Activated gamma-delta T cell treated with Interleukin-2 at 50 U/mL for 16 hours (primary cell): ENCODE data around the gene DISP3.

ENCODE experiments used
- DNase-seq: peaks from one replicate; pipeline ENCODE4 v3.0.0-alpha.2; 2020

DISP3 gene

GRCh38 chr1:11478571-11479374 is at the start of gene DISP3:
Gene DISP3 (plus strand): TSS chr1:11479155. CDS start chr1:11500993, 21,838 bp downstream.
- DNase-seq: peak; percentile 57

- DNase-seq: no peak
Measured at GRCh38 chr1:11429226-11429625, 49.7 kb upstream of the DISP3 start.

- no peak for DNase-seq
Measured at GRCh38 chr1:11429935-11430334, 49.0 kb upstream of the DISP3 start.

- DNase-seq: no peak
Measured at GRCh38 chr1:11431941-11432507, 46.9 kb upstream of the DISP3 start.

- DNase-seq: no peak
Measured at GRCh38 chr1:11432526-11432925, 46.4 kb upstream of the DISP3 start.

GRCh38 chr1:11434501-11434900 is 44.5 kb upstream of the DISP3 start:
- DNase-seq: no peak

- DNase-seq: no peak
Measured at GRCh38 chr1:11434926-11435325, 44.0 kb upstream of the DISP3 start.

- no peak for DNase-seq
Measured at GRCh38 chr1:11438996-11439395, 40.0 kb upstream of the DISP3 start.

- no peak for DNase-seq
Measured at GRCh38 chr1:11441211-11441952, 37.6 kb upstream of the DISP3 start.

- no peak for DNase-seq
Measured at GRCh38 chr1:11443043-11443442, 35.9 kb upstream of the DISP3 start.

- no peak for DNase-seq
Measured at GRCh38 chr1:11443961-11444658, 34.8 kb upstream of the DISP3 start.

- DNase-seq: no peak
Measured at GRCh38 chr1:11444907-11445306, 34.0 kb upstream of the DISP3 start.

GRCh38 chr1:11447903-11448302 is 31.1 kb upstream of the DISP3 start:
- DNase-seq: no peak

- DNase-seq: no peak
Measured at GRCh38 chr1:11448373-11449099, 30.4 kb upstream of the DISP3 start.

- no peak for DNase-seq
Measured at GRCh38 chr1:11449100-11449403, 29.9 kb upstream of the DISP3 start.

- no peak for DNase-seq
Measured at GRCh38 chr1:11450310-11450709, 28.6 kb upstream of the DISP3 start.

- DNase-seq: no peak
Measured at GRCh38 chr1:11453742-11454491, 25.0 kb upstream of the DISP3 start.

- DNase-seq: no peak
Measured at GRCh38 chr1:11455967-11456570, 22.9 kb upstream of the DISP3 start.

- DNase-seq: no peak
Measured at GRCh38 chr1:11456965-11457364, 22.0 kb upstream of the DISP3 start.

- DNase-seq: no peak
Measured at GRCh38 chr1:11458811-11459275, 20.1 kb upstream of the DISP3 start.

GRCh38 chr1:11461531-11462137 is 17.3 kb upstream of the DISP3 start:
- DNase-seq: no peak
